GM21367 (cell line): Measurements from ENCODE around the gene PON1.

Experiments used
- ATAC-seq: cut with Tn5 transposase; IDR thresholded peaks from one replicate; pipeline ENCODE4 v1.9.1; 2021; ENCODE audit not compliant: unreplicated experiment

PON1 gene

DNA sequence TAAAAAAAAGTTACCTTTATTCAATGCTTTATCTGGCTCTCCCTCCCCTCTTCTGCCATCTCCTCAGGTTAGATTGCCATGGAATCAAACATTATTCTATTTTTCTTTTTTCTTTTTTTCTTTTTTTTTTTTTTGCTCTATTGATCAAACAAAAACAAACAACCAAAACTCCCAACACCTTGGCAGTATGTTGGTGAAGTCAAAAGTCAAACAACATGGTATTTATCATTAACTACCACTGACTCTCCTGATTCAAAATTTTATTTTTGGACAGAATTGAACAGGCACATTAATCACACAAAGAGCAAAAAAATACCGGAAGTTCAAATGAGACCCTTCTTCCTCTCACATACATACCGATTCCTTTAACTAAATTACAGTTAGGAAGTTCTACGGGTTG, 6.4 kb downstream of the PON1 start:
- ATAC-seq = no peak

DNA sequence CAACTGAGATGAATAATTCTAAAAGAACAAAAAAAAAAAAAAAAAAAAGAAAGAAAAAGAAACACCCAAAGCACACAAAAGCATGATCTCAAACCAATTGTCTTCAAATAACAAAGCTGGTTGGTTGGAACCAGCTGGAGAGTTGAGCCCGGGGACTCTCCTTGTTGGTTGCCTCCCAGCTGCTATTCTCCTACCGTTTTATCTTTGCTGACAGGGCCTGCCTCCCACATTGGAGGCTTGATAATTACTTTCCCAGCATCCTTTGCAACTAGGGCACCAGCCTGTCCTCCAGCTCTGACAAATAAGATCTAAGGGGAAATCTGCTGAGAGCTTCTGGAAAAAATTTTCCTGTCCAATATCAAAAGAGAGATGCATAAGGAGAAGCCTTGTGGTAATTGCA, 6.8 kb downstream of the PON1 start:
- ATAC-seq = no peak

DNA sequence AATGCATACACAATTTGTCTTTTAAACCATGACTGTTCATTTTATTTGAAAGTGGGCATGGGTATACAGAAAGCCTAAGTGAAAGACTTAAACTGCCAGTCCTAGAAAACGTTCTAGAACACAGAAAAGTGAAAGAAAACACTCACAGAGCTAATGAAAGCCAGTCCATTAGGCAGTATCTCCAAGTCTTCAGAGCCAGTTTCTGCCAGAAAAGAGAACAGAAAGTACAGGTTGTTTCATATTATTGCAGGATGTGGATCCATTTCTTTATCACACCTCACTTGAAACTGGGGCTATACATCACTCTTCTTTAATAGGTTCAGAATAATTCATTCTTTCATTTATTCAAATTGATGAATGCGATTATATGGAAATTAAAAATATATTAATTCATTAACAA, 7.7 kb downstream of the PON1 start:
- ATAC-seq = peak; percentile 69

DNA sequence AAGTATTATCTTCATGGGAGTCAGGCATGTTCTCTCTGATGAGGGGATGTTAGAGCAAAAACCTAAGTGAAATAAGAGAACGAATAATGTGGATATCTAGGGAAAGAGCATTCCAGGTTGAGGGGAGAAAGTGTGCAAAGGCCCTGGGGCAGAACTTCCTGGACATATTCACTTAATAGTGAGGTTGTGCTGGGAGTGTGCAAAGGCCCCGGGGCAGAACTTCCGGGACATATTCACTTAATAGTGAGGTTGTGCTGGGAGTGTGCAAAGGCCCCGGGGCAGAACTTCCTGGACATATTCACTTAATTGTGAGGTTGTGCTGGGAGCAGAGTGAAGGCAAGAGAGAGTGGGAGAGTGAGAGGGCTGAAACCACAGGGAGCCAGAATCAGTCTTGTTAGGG, 11.8 kb downstream of the PON1 start:
- no peak for ATAC-seq

DNA sequence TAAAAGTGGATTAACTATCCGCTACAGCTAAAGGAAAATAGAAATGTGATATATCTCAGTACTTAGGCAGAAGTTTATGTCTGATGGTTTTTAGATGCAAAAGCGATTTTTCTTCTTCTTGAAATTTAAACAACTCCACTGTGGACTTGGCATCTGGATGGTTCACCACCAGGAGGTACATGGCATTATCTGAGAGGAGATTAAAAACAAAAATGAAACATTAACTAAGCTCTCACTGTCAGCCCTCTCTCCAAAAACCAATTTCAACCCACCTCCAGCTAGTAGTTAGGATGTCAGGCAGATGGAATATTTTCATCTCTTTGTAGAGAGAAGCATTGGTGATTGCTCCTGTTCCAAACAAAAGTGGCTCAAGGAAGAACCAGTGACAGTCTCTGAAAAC, 12.9 kb downstream of the PON1 start:
- ATAC-seq = no peak

DNA sequence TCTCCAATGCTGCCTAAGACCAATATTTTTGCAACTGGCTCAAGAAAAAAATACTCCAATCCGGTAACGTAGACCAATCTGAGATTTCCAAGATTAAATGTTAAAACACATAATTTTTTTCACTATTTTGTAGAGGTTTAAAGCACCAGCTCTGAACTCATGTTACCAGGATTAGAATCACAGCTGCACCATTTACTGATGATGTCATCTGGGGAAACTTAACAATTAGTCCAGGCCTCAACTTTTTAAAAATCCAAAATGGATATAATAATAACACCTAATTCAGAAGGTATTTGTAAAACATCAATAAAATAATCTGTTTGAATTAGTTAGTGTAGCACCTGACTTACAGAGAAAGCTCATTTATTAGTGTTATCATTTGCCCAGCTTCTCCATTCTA, 14.4 kb downstream of the PON1 start:
- no peak for ATAC-seq

DNA sequence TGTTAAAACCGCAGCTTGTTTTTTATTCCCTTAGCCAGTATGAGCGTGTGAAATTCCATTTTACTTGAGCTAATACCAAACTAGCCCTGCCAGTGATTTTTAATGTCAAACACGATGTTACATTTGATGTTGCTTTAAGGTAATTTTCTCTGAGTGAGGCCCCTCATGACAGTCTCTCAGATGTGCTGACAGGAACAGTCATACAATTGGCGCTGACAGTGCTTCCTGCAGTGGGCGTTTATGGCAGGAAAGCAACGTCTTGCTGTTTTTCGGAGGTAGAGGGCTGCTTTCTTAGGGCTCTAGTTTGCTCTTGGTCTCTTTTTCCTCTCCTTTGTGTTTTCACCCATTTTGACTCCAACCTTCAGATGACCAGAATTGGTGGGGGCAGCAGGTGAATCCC, 19.3 kb downstream of the PON1 start:
- ATAC-seq = no peak

DNA sequence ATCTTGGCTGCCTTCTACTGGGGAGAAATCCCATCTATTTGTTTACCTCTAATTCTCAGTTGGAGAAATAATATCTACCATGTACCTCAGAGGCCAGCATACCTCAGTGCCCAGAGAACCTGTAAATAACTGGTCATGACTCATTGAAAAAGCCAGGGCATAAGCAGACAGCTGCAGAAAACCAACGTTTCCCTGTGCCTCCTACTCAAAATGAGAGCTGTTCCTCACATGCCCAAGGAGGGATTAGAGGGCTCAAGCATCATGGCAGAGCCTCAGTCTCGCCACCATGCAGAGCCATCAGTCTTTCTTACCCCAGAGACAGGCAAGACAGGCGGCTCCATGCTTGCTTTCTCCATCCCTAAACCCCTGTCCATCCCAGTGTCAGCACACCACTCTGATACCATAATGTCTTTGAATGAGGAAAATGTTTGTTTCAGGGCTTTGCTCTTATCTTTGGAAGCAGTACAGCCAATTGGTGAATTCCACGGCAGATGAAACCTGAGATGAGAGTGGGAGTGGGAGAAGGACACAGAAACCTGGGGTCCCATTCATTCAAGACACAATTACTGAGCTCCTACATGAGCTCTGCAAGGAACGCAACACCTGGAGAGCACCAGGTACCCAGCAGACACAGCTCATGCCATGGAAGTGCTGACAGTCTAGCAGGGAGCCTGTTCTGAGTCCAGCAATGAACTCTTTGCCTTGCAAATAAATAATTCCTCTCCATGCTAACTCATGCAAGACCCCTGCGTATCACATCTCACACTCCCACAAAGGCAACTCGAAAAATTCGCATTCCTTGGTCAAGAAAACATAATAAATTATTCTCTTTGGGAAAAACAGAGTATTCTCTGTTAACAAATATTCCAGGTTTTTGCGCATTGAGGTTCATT, 21.1 kb downstream of the PON1 start:
- ATAC-seq = no peak

DNA sequence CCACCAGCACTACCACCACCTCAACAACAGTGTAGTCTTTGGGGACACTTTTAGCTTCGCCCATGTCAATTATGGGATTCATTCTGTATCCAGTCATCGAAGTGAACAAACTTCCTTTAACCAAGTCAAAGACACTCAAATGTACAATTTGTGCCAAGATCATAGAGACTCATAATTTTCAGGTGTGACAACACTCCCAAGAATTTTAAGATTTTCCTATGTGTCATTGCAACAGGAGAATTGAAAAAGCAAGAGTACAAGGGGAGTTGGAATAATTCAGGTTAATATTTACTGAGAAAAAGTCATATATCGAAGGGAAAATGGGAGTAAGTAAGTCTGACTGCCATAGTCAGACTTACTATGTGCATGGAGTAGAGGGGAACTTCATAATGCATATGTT, 26.2 kb downstream of the PON1 start:
- no peak for ATAC-seq

DNA sequence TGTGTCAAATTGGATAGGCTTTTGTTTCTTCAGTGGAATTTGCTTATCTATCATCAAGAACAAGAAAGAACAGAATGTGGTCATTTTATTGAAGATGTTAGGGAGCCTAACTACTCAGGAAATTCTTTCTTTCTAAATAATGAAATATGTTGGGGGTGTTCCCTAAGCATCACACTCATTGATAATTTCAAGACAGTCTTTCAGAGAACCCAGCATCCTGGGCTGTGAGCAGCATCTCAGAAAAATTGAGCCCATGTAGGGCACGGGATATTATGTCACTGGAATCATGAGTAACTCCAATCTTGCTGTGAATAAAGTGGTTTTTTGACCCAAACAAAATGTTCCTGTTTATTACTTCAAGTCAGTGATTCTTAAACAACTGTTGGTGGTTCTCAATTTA, 27.3 kb downstream of the PON1 start:
- ATAC-seq = no peak

DNA sequence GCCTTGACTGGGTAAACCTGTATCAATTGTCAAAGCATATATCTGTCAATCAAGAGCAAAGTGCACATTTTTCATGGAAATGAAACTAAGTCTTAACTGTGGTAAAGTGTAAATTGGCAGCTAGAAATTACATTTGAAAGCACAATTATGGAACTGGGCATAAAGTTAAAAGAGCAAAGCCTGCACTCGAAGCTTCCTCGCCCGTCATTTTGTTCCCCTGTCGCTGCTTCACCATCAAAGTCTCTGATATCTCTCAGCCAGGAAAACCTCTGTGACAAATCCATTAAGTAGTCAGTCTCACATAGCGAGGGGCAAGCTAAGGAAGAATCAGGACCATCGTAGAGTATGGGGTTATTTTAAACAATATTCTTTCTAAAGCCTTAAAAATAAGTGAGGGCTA, 27.9 kb downstream of the PON1 start:
- ATAC-seq = no peak

DNA sequence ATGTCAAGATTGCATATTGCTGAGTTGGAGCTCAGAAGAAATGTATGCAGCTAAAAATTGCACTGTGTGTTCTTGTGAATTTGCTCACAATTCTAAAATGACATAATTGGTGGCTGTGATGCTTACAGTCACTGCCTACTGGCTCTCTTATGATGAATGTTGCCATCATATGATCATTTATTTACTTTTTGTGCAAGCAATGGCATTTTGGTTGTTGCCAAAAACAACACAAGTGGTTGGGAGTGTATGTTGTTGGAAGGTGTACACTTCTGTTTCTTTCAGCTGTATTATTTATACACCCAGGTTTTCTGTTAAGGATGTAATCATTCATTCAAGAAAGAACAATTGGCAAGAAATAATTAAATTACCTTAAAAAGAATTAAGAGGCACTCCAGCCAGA, 28.9 kb downstream of the PON1 start:
- ATAC-seq = no peak

DNA sequence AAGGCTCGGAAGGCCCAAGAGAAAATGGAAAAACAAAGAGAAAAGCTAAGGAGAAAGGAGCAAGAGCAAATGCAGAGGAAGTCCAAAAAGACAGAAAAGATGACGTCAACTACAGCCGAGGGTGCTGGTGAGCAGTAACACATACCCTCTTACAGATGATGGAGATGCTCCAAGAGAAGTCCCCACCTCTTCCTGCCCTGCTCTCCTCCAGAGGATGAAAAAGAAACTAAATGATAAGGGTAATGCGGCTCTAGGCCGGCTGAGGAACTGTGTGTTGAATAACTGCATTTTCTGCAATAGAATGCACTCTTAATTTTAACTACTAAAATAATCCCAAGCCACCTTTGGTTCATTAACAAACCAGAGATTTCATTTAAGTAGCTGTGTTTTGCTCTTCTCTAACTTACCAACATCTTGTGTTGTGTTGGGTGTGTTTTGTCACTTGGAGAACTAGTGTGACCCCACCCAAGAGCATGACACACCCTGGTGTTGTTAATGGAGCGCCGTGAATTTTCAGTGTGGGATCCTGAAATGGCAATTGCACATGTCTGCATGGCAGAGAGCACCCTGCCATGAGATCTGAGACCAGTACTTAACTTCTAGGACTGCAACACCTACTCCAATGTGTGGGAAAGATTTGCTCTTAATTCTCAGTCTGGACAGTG, 34.0 kb downstream of the PON1 start:
- no peak for ATAC-seq

DNA sequence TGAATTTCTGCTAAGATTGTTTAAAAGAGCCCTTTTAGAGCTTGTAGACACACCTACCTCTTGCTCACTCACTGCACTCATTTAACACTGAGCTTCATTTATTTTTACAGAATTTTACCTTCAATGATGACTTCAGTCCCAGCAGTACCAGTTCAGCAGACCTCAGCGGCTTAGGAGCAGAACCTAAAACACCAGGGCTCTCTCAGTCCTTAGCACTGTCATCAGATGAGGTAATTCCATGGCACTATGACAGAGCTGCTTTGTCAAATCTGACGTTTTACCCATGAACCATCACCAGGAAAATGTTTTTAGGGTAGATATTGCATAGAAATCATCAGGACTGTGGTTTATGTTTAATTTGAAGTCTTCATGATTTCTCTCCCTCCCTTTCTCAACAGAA, 38.2 kb downstream of the PON1 start:
- no peak for ATAC-seq

DNA sequence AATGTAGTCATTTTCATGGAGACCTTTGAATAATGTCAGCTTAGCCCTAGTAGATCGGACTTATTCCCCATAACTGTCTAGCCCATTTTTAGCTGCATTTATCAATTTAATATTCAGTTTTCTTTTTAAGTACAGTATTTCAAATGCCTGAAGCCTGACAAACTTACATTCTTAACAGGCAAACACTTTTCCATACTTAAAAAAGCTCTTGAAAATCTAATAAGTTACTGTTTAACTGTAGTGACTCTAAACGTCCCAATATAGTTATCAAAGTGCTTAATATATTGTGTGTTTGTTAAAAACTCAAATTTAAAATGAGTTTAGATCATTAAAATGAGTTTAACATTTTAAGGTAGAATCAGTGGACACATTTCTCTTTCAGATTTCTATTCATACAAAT, 44.9 kb downstream of the PON1 start:
- no peak for ATAC-seq

DNA sequence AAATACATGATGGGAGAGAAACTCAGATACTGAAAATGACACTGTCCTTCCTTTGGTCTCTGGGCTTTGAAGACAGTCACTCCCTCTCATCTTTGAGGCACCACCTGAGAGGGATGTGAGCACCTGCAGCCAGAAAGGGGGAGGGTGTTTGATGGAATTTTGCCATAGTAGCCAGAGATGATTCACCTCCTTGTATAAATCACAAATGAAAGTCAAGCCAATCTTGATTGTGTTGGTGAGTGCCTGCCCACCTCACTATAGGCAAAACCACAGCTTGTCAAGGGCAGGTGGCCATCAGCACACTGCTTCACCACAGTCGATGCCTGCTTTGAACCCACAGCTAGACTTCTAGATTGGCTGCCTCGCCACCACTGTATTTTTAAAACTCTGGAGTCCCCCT, 48.2 kb downstream of the PON1 start:
- ATAC-seq = no peak

DNA sequence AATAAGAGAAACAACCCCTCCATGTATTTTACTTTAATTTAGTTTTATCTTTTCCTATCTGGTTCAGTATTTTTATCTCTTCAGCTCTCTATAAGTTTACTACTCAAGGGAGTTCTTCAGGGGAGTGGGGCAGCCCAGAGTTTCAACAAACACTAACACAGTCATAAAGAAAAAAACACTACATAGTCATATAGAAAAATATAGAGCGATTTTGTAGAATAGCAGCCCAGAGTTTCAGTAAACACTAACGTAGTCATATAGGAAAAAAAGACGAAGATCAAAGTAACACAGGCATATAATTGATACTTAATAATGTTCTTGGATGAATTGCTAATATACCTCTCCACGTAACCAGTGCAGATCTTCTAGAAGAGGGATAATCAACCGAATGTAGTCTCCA, 54.7 kb downstream of the PON1 start:
- ATAC-seq = no peak

DNA sequence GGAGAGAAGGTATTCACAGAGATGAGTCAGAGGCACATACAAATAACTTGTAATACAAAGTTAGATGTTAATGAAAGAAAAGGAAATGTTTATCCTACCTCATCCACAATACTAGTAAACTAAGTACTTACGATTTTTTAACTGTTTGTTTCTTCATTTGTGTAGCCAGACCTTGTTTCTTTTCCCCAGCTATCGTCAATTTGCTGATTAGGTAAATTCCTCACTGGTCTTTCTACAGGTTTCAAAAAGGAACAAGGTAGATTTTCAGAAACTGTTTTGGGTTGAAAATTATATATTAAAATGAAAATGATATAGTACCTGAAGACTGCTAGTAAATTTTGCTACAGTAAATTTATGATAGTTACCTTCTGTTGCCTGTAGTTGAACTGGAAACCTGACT, 56.6 kb downstream of the PON1 start:
- ATAC-seq = no peak

DNA sequence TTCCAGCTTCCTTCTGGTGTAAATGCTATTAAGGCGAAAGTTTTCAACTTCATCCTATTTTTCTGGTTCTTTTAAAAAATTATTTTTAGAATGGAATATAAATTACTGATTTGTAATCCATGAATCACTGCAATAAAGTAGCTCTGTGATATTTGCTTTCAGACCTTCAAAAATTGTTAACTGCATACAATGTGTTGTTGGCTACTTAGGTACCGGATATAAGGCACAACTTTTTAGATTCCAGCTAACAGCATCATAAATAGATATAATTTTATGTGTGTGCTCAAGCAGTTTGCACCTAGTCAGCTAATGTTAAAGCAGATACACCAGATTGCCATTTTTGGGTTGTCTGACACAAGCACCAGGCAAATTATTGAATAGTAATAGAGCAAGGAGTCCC, 58.7 kb downstream of the PON1 start:
- ATAC-seq = no peak

DNA sequence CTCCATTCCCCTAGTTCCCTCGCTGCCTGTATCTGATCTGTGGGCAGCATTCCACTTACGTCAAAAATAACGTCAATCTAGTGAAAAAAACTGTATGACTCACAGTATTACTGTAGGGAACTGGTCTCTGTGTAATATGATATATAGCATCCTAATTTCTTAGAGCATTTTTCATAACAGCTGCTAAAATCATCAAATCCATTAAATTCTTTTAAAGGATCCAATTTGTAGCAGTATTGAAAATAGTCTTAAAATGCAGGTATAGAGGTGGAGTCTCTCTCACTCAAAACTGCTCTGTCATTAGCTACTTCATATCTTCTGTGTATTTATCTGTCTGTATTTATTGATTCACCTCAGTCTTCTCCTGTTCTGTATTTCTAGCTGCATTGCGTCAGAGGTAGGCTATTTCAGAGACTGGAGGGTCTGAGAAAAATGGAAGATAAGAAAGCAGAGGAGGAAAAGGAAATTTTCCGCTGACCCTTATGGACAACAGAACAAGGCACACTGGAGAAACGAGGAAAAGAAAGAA, 59.9 kb downstream of the PON1 start:
- ATAC-seq = no peak

DNA sequence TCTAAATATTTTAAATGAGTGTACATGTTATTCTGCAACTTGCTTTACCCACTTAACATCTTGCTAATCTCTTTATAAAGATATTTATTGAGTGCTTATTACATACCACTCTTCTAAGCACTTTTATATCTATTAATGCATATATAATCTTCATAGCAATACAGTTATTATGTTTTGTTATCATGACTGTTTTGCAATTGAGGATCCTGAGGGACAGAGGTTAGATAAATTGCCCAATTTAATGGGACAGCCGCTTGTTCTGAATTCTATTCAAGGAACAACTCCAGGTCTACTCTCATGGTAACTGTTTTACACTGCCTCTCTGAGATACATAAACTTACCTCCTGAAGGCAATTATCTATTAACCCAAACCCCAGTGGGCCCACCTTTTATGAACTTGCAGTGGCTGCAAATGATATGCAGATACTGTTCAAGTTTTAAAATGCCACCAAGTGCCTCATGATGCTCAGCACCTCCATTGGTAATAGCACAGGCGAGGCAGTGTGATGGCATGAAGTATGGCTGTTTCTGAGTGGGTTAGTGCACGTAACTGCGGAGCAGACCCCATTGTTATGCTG, 60.5 kb downstream of the PON1 start:
- no peak for ATAC-seq

DNA sequence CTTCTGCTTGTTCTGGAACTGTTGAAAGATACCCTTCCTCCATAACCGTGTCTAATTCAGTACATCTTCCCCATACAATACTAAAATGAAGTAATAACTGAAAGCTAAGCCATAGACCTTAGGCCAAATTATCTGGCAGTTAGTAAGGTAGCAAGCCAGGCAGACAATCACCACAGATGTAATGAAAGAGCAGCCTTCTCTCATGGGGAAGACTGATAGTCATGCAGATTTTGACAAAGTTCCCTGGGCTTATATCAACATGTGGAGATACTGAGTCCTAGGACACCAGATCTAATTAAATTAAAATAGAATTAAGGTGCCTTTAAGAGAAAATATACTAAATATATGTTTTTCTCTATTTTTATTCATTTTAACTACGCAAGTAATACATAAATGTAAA, 61.5 kb downstream of the PON1 start:
- ATAC-seq = no peak
